NCI-H524 (cell line): ENCODE measurements around the gene RAB6C.
A peak's percentile ranks its signal among the peaks of the same experiment; 100 is the strongest.
"Not testable (repeated sequence)": the region's sequence is repeated elsewhere in the genome, so short reads cannot be mapped to it uniquely, and the experiment has no call there.

Source experiments
- DNase-seq, 2 experiments: peaks; one replicate each; lab custom pipeline; 2025; lab: John Stamatoyannopoulos, UW

Gene RAB6C

DNA sequence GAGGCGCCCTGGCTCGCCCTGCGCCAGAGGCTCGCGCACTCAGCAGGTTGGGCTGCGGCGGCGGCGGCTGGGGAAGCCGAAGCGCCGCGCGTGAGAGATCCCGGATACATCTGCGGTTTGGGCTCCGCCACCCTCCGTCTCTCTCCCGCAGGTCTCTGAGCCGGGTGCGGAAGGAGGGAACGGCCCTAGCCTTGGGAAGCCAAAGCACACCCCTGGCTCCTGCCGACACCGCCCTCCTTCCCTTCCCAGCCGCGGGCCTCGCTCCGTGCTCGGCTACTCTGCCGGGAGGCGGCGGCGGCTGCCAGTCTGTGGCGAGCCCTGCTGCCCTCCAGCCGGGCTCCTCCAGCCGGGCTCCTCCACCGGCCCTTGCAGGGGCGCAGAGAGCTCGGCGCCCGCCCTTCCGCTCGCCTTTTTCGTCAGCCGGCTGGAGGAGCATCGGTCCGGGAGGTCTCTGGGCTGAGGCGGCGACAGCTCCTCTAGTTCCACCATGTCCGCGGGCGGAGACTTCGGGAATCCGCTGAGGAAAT is at the start of gene RAB6C:
Gene RAB6C (plus strand): TSS at position 38 of the 527 bp plus-strand sequence. CDS start 450 bp downstream, at position 488.
- peak in 1 of 2 experiments; percentile 38 for DNase-seq

DNA sequence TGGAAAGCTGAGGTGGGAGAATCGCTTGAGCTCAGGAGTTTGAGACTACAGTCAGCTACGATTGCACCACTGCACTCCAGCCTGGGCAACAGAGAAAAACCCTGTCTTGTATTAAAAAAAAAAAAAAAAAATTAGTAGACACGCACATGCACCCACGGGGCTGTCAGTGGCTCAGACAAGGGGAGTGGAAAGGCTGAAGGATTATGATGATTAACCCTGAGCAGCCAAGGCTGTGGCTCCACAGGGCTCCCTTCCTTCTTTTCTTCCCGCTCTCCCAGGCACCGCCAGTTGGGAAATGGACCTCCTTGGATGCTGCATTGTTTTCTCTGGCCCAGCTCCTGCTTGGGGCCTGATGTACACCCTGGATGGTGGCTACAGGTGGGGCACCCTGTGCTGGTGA is 49.0 kb upstream of the RAB6C start:
- no peak for DNase-seq

DNA sequence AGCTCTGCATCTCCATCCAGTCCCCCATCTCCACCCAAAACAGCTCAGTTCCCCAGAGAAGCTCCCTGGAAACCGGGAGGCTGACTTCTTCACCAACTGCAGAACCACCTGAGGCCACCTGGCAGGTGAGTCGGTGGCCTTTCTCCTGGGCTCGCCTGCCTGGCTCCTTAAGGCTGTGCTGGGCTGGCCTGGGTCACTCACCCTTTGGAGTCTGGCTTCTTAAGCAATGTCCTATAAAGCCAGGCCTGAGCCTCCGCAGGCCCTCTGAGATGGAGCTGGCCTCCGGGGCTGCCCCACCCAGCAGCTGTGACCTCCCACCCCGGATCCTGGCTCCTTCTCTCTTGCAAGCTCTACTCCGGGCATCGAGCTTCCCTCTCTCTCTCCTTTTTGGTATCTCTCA is 46.1 kb upstream of the RAB6C start:
- not testable (repeated sequence) for DNase-seq

DNA sequence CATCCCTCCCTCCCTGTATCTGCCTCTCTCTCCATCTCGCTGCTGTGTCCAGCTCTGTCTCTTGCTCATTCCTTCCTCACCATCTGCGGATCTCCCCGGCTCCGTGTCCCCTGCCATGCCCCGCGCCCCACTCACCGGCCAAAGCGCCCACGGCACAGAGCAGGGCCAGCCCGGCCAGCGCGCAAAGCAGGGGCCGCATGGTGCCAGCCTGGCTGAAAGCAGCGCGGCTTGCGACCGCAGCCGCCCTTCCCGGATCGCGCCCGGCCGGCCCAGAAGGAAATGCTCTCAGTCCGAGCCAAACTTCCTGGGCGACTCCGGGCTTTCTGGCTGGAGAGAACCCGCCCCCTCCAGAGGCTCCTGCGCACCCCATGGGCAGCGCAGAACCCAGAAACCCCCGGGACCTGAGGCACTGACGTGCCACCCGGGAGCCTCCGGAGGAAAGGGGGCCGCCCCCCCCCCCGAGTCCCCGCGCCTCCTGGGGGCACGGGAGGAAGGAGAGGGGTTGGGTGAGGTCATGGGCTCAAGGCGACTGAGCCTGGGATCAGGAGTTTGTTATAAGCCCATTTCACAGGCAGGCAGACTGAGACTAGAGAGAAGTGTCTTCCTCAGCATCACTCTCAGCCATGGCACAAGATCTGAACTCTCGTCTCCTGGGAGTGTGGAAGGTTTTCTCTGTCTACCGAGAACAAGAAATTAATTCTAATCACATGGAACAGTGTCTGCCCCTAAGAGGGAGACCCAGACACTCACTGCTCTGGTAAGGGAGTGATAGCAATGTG is 45.2 kb upstream of the RAB6C start:
- no peak for DNase-seq

DNA sequence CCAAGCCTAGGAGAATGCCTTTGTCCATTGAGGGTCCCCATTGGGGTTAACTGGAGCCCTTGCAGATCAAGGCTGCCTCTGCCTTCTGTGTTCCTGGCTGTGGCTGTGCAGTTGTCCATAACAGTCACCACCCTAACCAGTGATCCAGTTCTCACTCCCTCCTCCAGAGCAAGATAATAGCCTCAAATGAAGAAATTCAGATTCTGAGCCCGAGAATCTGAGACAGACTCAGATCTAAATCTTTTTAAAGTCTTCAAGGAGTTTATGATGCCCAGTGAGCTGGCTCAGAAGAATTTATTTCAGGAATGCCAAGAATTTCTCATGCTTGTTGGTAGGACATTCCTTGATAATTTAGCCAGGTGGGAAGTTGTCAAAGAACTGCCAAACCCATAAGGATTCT is 44.3 kb upstream of the RAB6C start:
- no peak for DNase-seq

DNA sequence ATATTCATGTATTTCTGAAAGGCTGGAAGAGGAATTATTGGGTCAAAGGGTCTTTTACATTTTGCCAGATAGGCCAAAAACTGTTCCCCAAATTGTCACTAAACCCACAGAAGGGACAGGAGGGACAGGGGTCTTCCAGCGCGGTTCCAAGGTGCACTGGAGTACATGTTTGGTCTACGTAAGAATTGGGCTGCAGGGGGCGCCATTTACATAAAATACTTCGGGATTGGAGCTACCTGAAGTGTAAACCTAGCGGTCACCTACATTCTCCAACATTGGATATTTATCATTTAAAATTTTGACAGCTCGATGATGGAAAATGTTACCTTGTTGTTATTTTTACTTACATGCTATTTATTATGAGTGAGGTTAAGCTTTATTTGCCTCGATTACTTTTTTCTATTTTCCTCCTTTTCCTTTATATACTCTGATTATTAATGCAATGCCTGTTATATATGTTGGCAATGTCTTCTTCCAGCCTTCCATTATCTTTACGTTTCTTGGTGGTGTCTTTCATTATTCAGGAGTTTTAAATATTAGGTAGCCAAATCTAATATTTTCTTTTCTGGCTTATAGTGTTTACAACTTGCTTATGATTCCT is 43.0 kb upstream of the RAB6C start:
- DNase-seq: no peak

DNA sequence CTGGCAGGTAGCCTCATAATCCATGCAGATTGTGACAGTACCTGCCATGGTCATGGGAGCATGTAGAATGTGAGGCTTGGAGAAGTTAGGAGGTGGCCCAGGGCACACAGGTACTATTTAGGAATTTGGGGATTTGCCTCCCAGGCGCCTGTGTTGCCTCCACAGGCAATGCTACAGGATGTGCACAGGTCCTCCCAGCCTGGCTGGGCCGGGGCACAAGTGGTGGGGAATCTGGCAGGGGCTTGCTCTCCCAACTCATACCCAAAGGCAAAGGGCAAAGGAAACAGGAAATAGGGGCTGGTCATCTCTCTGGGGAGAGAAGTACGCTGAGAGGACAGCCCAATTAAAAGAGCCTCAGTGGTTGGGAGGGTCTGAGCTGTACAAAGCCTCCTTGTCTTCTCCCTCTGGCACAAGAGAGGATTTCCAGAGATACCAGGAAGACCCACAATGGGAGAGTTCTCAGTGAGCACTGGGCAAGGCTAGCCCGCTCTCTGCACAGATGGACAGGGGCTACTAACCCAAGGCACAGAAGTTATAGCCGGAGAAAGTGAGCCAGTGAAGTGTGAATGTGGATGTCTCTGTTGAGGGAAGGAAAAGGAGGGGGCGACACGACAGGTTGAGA is 40.5 kb upstream of the RAB6C start:
- not testable (repeated sequence) for DNase-seq

DNA sequence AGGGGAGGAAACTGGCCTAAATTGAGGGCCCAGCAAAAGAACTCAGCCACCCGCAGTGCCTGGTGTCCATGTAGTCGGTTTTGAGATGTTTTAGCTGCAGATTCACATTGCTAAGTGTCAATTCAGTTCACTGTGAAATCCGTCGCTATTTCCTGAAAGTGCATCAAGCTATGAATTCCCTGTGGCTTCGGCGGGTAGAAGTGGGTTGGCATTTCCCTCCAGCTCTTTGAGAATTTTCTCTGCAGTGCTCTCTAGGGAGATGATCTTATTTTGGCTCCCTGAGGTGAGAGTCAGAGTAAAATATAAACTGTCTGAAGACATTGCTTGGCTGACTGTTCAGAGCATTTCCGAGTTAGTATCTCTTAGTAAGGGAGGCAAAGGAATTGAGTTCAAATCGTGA is 36.0 kb upstream of the RAB6C start:
- DNase-seq: not testable (repeated sequence)

DNA sequence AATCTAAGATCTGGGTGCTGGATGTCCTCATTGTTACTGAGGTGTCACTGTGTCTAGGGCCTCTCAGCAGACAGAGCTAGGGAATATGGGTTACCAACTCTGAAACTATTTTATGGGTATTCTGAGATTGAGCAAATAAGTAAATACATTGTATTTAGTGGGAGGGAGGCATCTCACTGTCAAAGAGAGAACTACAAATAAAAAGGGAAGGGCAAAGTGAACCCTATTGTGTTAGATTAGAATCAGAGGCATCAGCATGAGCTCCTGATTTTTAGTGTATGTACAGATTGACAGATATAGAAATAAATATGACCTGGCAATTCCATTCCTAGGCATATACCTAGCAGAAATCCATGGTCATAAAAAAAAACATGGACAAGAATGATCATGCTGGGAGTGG is 33.9 kb upstream of the RAB6C start:
- DNase-seq: no peak

DNA sequence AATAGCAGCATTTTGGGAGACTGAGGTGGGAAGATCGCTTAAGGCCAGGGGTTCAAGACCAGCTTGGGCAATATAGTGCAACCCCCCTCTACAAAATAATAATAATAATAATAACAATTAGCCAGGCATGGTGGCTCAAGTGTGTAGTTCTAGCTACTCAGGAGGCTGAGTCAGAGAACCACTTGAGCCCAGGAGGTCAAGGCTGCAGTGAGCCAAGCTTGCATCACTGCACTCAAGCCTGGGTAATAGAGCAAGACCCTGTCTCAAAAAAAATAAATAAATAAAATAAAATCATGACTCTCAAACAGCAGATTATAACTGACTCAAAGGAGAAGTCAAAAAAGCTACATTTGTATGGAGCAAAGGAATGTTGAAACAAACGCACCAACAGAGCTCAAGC is 31.8 kb upstream of the RAB6C start:
- not testable (repeated sequence) for DNase-seq

DNA sequence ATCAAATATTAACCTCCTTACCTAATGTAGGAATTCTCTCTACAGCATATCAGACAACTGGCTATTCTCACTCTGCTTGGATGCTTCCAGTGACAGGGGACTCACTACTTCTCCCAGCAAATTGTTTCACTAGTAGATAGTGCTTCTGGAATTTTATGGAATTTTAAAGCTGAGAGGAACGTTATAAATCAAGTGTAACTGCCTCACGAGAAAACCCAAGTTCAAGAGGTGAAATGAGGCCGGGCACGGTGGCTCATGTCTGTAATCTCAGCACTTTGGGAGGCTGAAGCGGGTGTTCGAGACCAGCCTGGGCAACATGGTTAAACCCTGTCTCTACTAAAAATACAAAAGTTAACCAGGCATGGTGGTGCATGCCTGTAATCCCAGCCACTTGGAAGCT is 23.3 kb upstream of the RAB6C start:
- not testable (repeated sequence) for DNase-seq

DNA sequence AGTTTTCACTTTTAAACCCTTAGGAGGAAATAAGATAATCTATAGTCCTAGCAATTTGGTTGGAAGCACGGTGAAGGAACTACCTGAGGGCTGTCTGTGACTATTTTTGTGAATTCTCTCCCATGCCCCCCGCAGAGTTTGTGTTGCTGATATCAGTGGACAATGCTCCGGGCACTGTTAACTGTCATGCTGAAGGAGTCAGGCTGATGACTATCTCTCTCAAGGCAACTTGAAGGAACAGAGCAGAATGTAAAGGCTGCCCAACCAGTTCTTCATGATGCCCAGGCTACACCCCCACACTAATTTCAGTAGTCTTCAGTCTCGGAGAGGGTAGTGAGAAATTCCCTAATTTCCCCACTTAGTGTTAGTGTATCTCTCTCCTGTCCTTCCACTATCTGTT is 21.6 kb upstream of the RAB6C start:
- no peak for DNase-seq

DNA sequence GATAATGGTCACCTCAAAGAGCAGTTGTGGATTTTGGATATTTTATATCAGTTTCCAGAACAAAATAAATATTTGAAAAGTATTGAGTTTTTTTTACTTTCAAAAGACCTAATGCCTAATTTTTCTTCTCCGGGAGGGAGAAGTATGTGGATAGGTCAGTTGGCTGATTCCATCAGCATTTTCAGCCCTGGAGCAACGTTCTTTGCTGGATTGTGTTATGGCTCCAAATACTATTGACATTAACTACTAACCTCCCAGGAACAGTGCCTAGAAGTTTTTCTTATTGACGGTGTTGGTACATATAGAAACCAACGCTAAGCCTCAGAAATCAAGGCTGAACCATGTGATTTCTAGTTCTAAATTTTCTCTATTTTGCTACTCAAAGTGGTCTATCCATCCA is 20.7 kb upstream of the RAB6C start:
- not testable (repeated sequence) for DNase-seq

DNA sequence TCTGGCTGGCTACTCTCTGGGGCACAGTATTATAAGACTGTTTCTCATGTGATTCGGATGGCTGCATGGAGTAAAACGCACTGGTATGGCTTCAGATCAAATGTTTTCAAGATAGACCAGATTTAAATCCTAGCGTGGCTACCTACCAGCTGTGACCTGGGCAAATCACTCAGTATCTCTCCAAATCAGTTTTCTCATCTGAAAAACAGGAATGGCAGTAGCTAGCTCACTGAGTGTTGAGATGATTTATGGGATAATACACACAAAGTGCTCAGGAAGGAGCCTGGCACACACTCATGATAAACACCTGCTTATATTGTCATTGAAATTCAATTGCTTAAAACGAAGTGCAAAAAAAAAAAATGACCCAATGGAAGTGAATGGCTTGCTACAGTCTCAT is 10.9 kb upstream of the RAB6C start:
- peak; percentile 3 to 44 for DNase-seq

DNA sequence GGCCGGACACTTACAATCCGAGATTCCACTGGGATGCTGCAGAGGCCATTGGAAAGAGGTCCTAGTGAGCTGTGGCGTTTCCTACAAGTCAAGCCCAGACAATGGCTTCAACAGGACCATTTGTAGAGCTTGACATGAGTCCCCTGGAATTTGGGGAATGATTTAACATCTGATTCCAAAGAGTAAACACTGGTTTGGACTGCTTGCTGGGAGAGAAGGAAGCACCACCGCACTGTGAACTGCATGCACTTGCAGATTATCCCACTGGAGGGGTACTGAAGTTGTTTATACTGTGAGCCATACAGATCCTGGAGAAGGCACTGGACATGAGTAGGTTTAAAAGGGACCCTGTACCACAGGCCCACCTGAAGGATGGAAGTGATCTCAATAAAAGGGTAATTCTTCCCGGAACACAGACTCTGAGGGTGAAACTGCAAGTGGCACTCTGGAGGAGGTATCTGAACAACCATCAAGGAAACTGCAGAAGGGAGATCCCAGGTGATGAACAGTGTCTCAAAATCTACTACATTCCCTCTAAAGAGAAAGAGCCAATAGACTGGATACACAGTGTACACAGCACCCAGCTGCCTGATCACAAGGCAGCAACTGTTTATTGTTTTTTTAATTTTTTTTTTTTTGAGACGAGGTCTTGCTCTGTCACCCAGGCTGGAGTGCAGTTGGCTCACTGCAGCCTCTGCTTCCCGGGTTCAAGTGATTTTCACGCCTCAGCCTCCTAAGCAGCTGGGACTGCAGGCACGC is 4.3 kb upstream of the RAB6C start:
- no peak for DNase-seq

DNA sequence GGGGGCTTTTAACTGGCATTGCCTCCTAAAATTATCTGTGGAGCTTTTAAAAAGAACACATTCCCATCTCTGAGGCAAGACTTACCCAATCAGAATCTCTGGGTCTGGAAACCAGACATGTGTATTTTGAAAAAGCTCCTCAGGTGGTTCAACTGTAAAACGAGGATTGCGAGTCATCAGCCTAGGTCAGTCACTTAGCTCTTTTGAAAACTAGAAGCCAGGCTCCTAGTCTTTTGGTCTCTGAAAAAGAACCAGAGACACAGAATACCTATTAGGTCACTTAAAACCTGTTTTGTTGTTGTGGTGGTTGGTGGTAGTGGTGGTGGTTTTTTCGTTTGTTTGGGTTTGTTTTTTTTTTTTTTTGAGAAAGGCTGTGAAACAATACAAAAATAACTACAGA is 2.5 kb upstream of the RAB6C start:
- not testable (repeated sequence) for DNase-seq

DNA sequence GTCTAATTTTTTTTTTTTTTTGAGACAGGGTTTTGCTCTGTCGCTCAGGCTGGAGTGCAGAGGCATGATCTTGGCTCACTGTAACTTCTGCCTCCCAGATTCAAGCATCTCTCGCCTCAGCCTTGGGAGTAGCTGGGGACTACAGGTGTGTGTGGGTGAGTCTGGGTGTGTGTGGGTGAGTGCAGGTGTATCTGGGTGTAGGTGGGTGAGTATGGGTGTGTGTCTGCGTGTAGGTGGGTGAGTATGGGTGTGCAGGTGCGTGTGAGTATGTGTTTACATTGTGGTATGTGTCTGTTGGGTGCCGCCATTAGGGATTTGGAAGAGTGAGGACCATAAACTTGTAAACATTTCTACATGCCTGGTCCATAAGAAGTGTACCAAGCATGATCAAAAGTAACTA is 1.5 kb upstream of the RAB6C start:
- DNase-seq: no peak

DNA sequence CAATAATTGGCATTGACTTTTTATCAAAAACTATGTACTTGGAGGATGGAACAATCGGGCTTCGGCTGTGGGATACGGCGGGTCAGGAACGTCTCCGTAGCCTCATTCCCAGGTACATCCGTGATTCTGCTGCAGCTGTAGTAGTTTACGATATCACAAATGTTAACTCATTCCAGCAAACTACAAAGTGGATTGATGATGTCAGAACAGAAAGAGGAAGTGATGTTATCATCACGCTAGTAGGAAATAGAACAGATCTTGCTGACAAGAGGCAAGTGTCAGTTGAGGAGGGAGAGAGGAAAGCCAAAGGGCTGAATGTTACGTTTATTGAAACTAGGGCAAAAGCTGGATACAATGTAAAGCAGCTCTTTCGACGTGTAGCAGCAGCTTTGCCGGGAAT is 780 bp downstream of the RAB6C start:
- peak in 1 of 2 experiments; percentile 16 for DNase-seq

DNA sequence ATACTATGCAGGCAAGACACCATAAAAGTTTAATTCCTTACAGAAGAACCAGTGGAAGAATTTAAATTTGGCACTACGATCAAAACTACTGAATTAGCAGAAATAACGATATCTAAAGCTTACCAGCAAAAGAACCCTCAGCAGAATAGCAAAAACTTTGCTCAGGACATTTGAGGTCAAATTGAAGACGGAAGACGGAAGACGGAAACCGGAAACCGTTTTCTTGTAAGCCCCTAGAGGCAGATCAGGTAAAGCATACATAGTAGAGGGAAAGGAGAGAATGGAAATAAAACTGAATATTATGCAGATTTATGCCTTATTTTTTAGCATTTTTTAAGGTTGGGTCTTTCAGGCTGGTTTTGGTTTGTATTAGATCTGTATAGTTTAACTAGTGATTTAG is 2.2 kb downstream of the RAB6C start:
- DNase-seq: peak; percentile 2 to 11

DNA sequence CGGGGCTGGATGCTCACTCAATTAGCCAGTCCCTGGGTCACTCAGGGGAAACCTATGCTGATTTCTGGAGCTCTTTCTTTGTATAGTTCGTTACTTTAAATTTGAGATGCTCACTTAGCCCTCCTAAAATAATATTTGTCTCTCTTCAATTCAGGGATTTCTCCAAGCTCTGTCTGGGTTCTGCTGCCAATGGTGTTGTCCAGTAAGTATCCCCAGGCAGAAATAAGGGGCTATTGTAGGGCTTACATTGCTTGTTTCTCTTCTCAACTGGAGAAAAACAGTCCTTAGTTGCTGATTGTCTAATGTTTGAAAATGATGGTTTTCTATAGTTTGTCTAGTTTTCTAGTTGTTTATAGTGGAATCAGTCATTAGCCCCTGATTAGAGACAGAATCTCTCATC is 5.0 kb downstream of the RAB6C start:
- no peak for DNase-seq

DNA sequence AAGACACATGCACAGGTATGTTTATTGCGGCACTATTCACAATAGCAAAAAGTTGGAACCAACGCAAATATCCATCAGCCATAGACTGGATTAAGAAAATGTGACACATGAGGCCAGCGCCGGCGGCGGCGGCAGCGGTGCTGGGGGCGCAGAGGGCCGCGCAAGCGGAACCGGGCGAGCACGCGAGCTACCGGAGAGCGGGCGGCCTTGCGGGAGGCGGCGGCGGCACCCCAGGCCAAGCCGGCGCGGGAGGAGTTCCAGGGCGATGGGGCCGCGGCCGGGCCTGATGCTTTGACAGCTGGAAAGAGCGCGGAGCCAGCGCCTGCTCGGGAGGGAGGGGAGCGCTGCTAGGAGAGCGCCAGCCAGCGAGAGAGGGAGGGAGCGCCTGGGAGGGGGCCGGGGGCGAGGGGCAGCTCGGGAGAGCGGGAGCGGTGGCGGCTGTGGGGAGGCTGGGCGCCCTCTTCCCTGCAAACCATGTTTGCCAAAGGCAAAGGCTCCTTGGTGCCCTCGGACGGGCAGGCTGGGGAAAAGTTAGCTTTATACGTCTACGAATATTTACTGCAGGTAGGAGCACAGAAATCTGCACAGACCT is 13.0 kb downstream of the RAB6C start:
- not testable (repeated sequence) for DNase-seq

DNA sequence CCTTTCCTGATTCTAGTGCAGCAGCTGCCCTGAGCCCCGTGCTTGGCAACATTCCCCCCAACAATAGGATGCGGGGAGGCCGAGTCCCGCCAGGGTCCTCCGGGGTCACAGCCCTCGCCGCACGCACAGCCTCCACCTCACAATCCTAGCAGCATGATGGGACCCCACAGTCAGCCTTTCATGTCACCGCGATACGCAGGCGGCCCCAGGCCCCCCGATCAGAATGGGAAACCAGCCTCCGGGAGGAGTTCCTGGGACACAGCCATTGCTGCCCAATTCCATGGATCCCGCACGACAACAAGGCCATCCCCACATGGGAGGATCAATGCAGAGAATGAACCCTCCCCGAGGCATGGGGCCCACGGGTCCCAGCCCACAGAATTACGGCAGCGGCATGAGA is 13.7 kb downstream of the RAB6C start:
- DNase-seq: not testable (repeated sequence)
